Spinal cord (tissue), 10 donors: ENCODE results near the gene FOXF2. TPM values are rescaled to one million over a fixed set of nuclear protein-coding genes. Genes with fewer than 3 reads are reported as not detected.
A peak's percentile ranks its signal among the peaks of the same experiment; 100 is the strongest.
"Not testable (repeated sequence)": the region's sequence is repeated elsewhere in the genome, so short reads cannot be mapped to it uniquely, and the experiment has no call there.

Experiments
- DNase-seq, 6 donors: peaks; one replicate each; pipeline versions ENCODE4 v3.0.0 to v3.0.0-alpha.2; 2013 to 2015; ENCODE audit warnings: low spot score in 6 of 6, low read depth in 4 of 6
- H3K27ac ChIP-seq: one replicate; pipeline ENCODE4 v1.5.1; 2013; ENCODE audit warnings: low read depth, low read length, control low read depth
- H3K27me3 ChIP-seq: one replicate; pipeline ENCODE4 v1.6.1; 2013; ENCODE audit warnings: low read length; ENCODE audit not compliant: control insufficient read depth, insufficient read depth
- H3K36me3 ChIP-seq: one replicate; pipeline ENCODE4 v1.6.1; 2013; ENCODE audit warnings: low read length; ENCODE audit not compliant: control insufficient read depth, insufficient read depth
- H3K4me1 ChIP-seq: one replicate; pipeline ENCODE4 v1.6.1; 2013; ENCODE audit warnings: low read length; ENCODE audit not compliant: control insufficient read depth, insufficient read depth
- H3K4me3 ChIP-seq: one replicate; pipeline ENCODE4 v1.5.1; 2013; ENCODE audit warnings: low read depth, low read length, control low read depth
- H3K9me3 ChIP-seq: one replicate; pipeline ENCODE4 v1.6.1; 2013; ENCODE audit warnings: low read length; ENCODE audit not compliant: control insufficient read depth, insufficient read depth
- WGBS: methylation state at CpG from one replicate; pipeline ENCODE4 v1.1.5; 2013; ENCODE audit warnings: missing lambda C conversion rate; ENCODE audit not compliant: insufficient coverage; 5-methylcytosine and 5-hydroxymethylcytosine counted together
- polyA plus RNA-seq, 2 donors: library from polyadenylated mRNA; unstranded; fragments of 120-200 nt; gene quantifications; one replicate each; pipeline ENCODE4 v1.2.1, GENCODE V29; 2013; ENCODE audit not compliant: insufficient read length in 2 of 2
- total RNA-seq, 2 donors: library from RNA; depleted of rRNA in 1 of 2; stranded (reverse); fragments of 120-200 nt in 1 of 2; fragments of >200 nt in 1 of 2; gene quantifications; one replicate each; pipeline versions ENCODE4 v1.2.3 to v1.2.4, GENCODE V29; 2013 to 2014
- donor health status: healthy.

The FOXF2 gene
- total and polyA plus RNA-seq, 4 donors, result 1.7 to 15.6 (median 10.1) TPM

- Histone ChIP-seq H3K27ac (no peak overlapping the region), H3K9me3 (no peaks in the 10 kb centered on the region), H3K4me1 (no peaks in the 10 kb centered on the region), H3K36me3 (no peaks in the 10 kb centered on the region), H3K27me3 (peaks cover 6% of the 10 kb centered on the region), H3K4me3 (no peak overlapping the region)
- 80% methylated on average over 3 of the region's 9 CpGs for WGBS
- no peak for DNase-seq
Measured at GRCh38 chr6:1362643-1363042, 26.7 kb upstream of the FOXF2 start.

- WGBS, result 100% methylated on average over 1 of the region's 4 CpGs
Measured at GRCh38 chr6:1363298-1363697, 26.1 kb upstream of the FOXF2 start.

GRCh38 chr6:1363729-1364572 is 25.4 kb upstream of the FOXF2 start:
- no peaks in the 10 kb centered on the region for H3K36me3 ChIP-seq
- H3K27ac ChIP-seq, result no peak overlapping the region
- no peaks in the 10 kb centered on the region for H3K9me3 ChIP-seq
- H3K4me3 ChIP-seq, result no peak overlapping the region
- no peaks in the 10 kb centered on the region for H3K4me1 ChIP-seq
- WGBS, result 73% methylated on average over 7 of the region's 16 CpGs
- DNase-seq, result no peak
- peaks cover 6% of the 10 kb centered on the region for H3K27me3 ChIP-seq

More at GRCh38 chr6:1363298-1363697, 26.1 kb upstream of the FOXF2 start:
- Histone ChIP-seq H3K36me3 (no peaks in the 10 kb centered on the region), H3K4me1 (no peaks in the 10 kb centered on the region), H3K27ac (no peak overlapping the region), H3K9me3 (no peaks in the 10 kb centered on the region), H3K27me3 (peaks cover 6% of the 10 kb centered on the region), H3K4me3 (no peak overlapping the region)
- no peak for DNase-seq

- no peak overlapping the region for H3K27ac ChIP-seq
- peaks cover 9% of the 10 kb centered on the region for H3K27me3 ChIP-seq
- no peak overlapping the region for H3K4me3 ChIP-seq
- no peaks in the 10 kb centered on the region for H3K9me3 ChIP-seq
- H3K36me3 ChIP-seq, result no peaks in the 10 kb centered on the region
- no peaks in the 10 kb centered on the region for H3K4me1 ChIP-seq
- no peak for DNase-seq
- WGBS, result 86% methylated on average over 2 of the region's 2 CpGs
Measured at GRCh38 chr6:1364791-1365190, 24.6 kb upstream of the FOXF2 start.

- H3K36me3 ChIP-seq, result no peaks in the 10 kb centered on the region
- H3K4me3 ChIP-seq, result no peak overlapping the region
- H3K27me3 ChIP-seq, result peaks cover 9% of the 10 kb centered on the region
- H3K9me3 ChIP-seq, result no peaks in the 10 kb centered on the region
- DNase-seq, result no peak
- 83% methylated on average over 1 of the region's 6 CpGs for WGBS
- H3K4me1 ChIP-seq, result no peaks in the 10 kb centered on the region
- no peak overlapping the region for H3K27ac ChIP-seq
Measured at GRCh38 chr6:1365686-1366085, 23.7 kb upstream of the FOXF2 start.

GRCh38 chr6:1367771-1368170 is 21.6 kb upstream of the FOXF2 start:
- peaks cover 11% of the 10 kb centered on the region for H3K27me3 ChIP-seq
- no peaks in the 10 kb centered on the region for H3K9me3 ChIP-seq
- H3K36me3 ChIP-seq, result no peaks in the 10 kb centered on the region
- no peak overlapping the region for H3K4me3 ChIP-seq
- no peak for DNase-seq
- H3K27ac ChIP-seq, result no peak overlapping the region
- no peaks in the 10 kb centered on the region for H3K4me1 ChIP-seq
- WGBS, result 98% methylated on average over 6 of the region's 9 CpGs

GRCh38 chr6:1368940-1369339 is 20.4 kb upstream of the FOXF2 start:
- Histone ChIP-seq H3K27ac (no peak overlapping the region), H3K36me3 (no peaks in the 10 kb centered on the region), H3K4me3 (no peak overlapping the region), H3K4me1 (no peaks in the 10 kb centered on the region), H3K27me3 (peaks cover 22% of the 10 kb centered on the region), H3K9me3 (no peaks in the 10 kb centered on the region)
- DNase-seq, result peak in 1 of 6 donors; percentile 47
- 58% methylated on average over 7 of the region's 9 CpGs for WGBS

- H3K9me3 ChIP-seq, H3K4me3 ChIP-seq, H3K36me3 ChIP-seq, DNase-seq, H3K4me1 ChIP-seq, H3K27ac ChIP-seq: not testable (repeated sequence)
- H3K27me3 ChIP-seq, result peaks cover 26% of the 10 kb centered on the region
- WGBS, result no CpG with 5 or more reads among the region's 1 CpG
Measured at GRCh38 chr6:1369695-1370094, 19.7 kb upstream of the FOXF2 start.

- WGBS, result 83% methylated on average over 1 of the region's 1 CpG
- H3K9me3 ChIP-seq, result no peaks in the 10 kb centered on the region
- no peaks in the 10 kb centered on the region for H3K4me1 ChIP-seq
- no peak overlapping the region for H3K4me3 ChIP-seq
- no peak overlapping the region for H3K27ac ChIP-seq
- H3K36me3 ChIP-seq, result no peaks in the 10 kb centered on the region
- no peak for DNase-seq
- peaks cover 44% of the 10 kb centered on the region for H3K27me3 ChIP-seq
Measured at GRCh38 chr6:1371933-1372332, 17.4 kb upstream of the FOXF2 start.

- peaks cover 48% of the 10 kb centered on the region for H3K27me3 ChIP-seq
- H3K27ac ChIP-seq, result no peak overlapping the region
- H3K4me3 ChIP-seq, result no peak overlapping the region
- H3K9me3 ChIP-seq, result no peaks in the 10 kb centered on the region
- no peaks in the 10 kb centered on the region for H3K36me3 ChIP-seq
- DNase-seq, result no peak
- no peaks in the 10 kb centered on the region for H3K4me1 ChIP-seq
- WGBS, result 92% methylated on average over 1 of the region's 1 CpG
Measured at GRCh38 chr6:1372690-1373089, 16.7 kb upstream of the FOXF2 start.
